Right ventricle myocardium inferior (tissue), 1 donor: ENCODE results near the gene MBNL2. TPM values are rescaled to one million over a fixed set of nuclear protein-coding genes. Genes with fewer than 3 reads are reported as not detected.

Experiments
- ATAC-seq: fragments of 200-7000 bp; cut with Tn5 transposase; one replicate; pipeline ENCODE4 v1.9.1; 2020; ENCODE audit warnings: mild to moderate bottlenecking, moderate library complexity
- DNase-seq: peaks from one replicate; pipeline ENCODE4 v3.0.0; 2021; ENCODE audit errors: missing footprints
- intact Hi-C: fragments of 100-400 bp; cut with DNase I; formaldehyde crosslinking; loops from one replicate; pipeline ENCODE4 v1.11.0; 2022
- total RNA-seq: library from RNA; stranded (reverse); fragmentation: NEBNext Ultra II Directional; extraction: Animal tissue kit (Norgen Biotek cat#: 25700); gene quantifications from one replicate; pipeline ENCODE4 v1.2.1, GENCODE V29; 2021
- donor health status: DM: no; HTN: yes; CAD: no; lungs with severe emphysema.

MBNL2 gene
- total RNA-seq, 1 donor from 2014 or later: 69.1 TPM

GRCh38 chr13:97432232-97432916, 210.2 kb downstream of the MBNL2 start:
- DNase-seq: no peak
- no peak for ATAC-seq
- intact Hi-C loops: loop anchor here (5.0 to 10.0 kb wide), 2 partner anchors 65 to 372 kb away; no protein-coding TSS in a partner anchor

GRCh38 chr13:97432917-97433726, 211.0 kb downstream of the MBNL2 start:
- ATAC-seq: peak; percentile 94
- intact Hi-C loops: loop anchor here (5.0 to 10.0 kb wide), 2 partner anchors 66 to 372 kb away; no protein-coding TSS in a partner anchor

GRCh38 chr13:97433727-97434396, 211.7 kb downstream of the MBNL2 start, which contains the start of gene RAP2A:
Gene RAP2A, plus strand, starts transcription at chr13:97434169. Its CDS starts 302 bp downstream, at chr13:97434471.
- DNase-seq: peak; percentile 94
- intact Hi-C loops: loop anchor here (5.0 to 10.0 kb wide), 2 partner anchors 67 to 371 kb away; no protein-coding TSS in a partner anchor

More at GRCh38 chr13:97432917-97433726, 211.0 kb downstream of the MBNL2 start:
- DNase-seq: peak; percentile 98

GRCh38 chr13:97434397-97435201, 212.5 kb downstream of the MBNL2 start:
- no peak for ATAC-seq
- peak; percentile 78 for DNase-seq
- intact Hi-C loops: loop anchor here (5.0 to 10.0 kb wide), 2 partner anchors 67 to 370 kb away; no protein-coding TSS in a partner anchor

More at GRCh38 chr13:97433727-97434396, 211.7 kb downstream of the MBNL2 start, which contains the start of gene RAP2A:
- ATAC-seq: peak; percentile 83

- DNase-seq: no peak
- intact Hi-C loops: loop anchor here (10.0 kb wide), 1 partner anchor 369 kb away; no protein-coding TSS in a partner anchor
- ATAC-seq: no peak
Measured at GRCh38 chr13:97435323-97435722, 213.2 kb downstream of the MBNL2 start.

GRCh38 chr13:97435794-97436193, 213.7 kb downstream of the MBNL2 start:
- DNase-seq (no peak), ATAC-seq (no peak)
- intact Hi-C loops: loop anchor here (10.0 kb wide), 1 partner anchor 369 kb away; no protein-coding TSS in a partner anchor

- no peak for ATAC-seq
- intact Hi-C loops: loop anchor here (10.0 kb wide), 1 partner anchor 368 kb away; no protein-coding TSS in a partner anchor
- no peak for DNase-seq
Measured at GRCh38 chr13:97436845-97437244, 214.7 kb downstream of the MBNL2 start.

GRCh38 chr13:97437729-97438128, 215.6 kb downstream of the MBNL2 start:
- ATAC-seq (no peak), DNase-seq (no peak)
- intact Hi-C loops: loop anchor here (10.0 kb wide), 1 partner anchor 367 kb away; no protein-coding TSS in a partner anchor

GRCh38 chr13:97438856-97439595, 216.9 kb downstream of the MBNL2 start:
- DNase-seq (no peak), ATAC-seq (no peak)
- intact Hi-C loops: loop anchor here (10.0 kb wide), 1 partner anchor 366 kb away; no protein-coding TSS in a partner anchor

- DNase-seq: no peak
- ATAC-seq: no peak
- intact Hi-C loops: no loop called here
Measured at GRCh38 chr13:97440598-97441170, 218.6 kb downstream of the MBNL2 start.

- DNase-seq: no peak
- intact Hi-C loops: no loop called here
- no peak for ATAC-seq
Measured at GRCh38 chr13:97441368-97441767, 219.2 kb downstream of the MBNL2 start.

Other genes with a start within 250 kb of the MBNL2 start
- not detected for gene OXGR1, start 227.9 kb upstream of the MBNL2 start, total RNA-seq
- 20.1 TPM for gene RAP2A, start 211.8 kb downstream of the MBNL2 start, total RNA-seq